CD4-positive, alpha-beta T cell treated with Interleukin-15 for 1 hour (primary cell): ENCODE data around the gene C1QTNF7.

Source experiments
- DNase-seq: peaks from one replicate; pipeline ENCODE4 v3.0.0-alpha.2; 2020

Gene C1QTNF7, protein sequence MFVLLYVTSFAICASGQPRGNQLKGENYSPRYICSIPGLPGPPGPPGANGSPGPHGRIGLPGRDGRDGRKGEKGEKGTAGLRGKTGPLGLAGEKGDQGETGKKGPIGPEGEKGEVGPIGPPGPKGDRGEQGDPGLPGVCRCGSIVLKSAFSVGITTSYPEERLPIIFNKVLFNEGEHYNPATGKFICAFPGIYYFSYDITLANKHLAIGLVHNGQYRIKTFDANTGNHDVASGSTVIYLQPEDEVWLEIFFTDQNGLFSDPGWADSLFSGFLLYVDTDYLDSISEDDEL

GRCh38 chr4:15427701-15428100 lies at the start of gene C1QTNF7:
Gene C1QTNF7 (plus strand): TSS chr4:15428033. CDS start chr4:15435744, 7,711 bp downstream.
- DNase-seq, result no peak

DNA sequence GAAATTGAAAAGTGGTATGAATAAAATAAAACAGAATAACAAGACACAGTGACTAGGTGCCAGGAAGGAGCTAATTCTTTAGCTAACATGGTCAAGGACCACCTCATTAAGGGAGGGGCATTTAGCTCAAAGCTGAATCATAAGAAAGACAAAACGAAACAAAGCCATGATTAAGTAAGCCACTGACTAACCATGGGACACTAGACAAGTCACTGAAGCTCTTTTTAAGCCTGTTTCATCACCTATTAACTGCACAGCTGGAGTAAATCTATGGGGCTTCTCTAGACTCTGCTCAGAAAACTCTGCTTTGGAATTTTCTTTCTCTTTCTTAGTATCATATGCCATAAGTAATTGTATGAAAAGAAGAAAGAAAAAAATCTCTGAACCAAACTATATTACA lies 49.8 kb upstream of the C1QTNF7 start:
- no peak for DNase-seq

DNA sequence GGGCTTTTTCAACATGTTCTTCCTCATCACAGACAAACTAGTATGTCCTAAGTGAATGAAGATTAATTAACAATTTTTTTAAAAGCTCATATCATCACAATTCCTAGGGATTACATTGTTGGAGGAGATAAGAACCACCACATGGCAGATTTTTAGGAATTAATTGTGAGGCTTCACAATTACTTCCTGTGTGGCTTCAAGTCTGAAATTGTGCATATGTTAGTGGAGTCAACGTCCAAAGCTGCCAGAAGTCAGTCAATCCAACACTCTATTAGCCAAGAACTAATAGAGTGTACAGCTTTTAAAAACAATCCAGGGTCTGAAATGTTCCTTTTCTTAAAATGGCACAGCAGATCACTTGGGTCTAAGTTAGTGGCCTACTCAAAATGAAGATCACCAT lies 49.3 kb upstream of the C1QTNF7 start:
- no peak for DNase-seq

DNA sequence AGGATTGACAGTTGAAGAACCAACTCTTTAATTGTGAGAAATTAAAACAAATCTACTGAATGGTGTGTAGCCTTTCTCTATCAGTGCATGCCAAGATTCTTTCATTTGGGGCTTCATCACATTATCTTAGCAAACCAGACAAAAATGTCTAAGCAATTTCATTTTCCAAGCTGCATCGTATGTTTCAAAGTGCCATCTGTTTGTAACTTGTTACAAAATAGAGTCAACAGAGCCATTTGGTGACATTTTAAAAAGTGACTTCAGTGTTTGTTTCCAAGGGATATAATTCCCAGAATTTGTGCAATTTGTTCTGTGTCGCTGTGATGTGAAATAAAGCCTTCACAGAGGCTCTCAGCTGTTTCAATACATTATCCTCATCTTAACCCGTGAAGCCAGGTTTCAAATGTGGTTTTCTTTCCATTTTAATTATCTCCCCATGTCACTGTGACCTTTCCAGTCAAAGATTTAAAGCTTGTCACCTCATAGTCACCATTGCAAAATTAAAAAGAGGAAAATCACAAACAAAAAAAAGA lies 46.0 kb upstream of the C1QTNF7 start:
- DNase-seq, result no peak

DNA sequence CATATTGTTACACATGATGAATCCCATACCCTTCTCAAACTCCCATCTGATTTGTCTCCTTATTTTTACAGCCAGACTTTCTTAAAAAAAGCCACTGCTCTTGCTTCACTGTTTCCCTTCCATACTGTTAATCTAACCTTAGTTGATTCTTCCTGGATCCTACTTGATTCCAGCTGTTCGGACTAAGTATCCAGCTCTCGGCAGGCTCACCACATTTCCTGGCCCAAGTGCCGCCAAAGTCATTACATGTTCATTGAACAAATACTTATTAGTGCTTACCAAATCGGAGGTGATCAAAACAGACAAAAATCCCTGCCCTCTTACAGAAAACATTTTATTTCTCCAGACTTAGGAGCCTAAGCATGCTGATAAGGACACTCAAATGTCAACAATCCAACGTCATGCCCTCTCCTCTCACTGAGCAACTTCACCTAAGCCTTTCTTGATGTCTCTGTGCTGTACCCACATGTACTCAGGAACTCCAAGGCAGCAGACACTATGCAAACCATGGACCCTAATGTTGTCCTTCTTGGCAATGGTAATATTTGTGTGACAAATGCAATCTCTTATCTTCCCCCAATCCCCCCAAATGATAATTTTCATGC lies 45.1 kb upstream of the C1QTNF7 start:
- no peak for DNase-seq

DNA sequence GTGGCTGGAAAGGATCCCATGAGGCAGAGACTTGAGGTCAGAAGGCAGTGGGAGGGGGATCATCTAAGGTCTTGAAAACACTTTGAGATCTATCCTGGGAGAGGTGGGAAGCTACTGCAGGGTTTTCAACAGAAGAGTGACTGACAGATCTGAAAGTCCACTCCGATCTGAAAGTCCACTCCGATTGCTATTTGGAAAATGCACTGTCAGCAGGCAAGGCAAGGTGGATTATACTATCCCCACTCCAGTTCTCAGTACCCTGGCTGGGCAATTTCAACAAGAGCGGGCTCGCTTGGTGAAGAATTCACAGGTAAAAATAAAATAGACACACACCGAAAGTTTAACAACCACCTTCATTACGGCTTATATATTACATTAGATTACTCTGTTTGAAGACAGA lies 42.3 kb upstream of the C1QTNF7 start:
- DNase-seq, result no peak

- no peak for DNase-seq
These were observed 41.9 kb upstream of the C1QTNF7 start for GRCh38 chr4:15385928-15386327.

DNA sequence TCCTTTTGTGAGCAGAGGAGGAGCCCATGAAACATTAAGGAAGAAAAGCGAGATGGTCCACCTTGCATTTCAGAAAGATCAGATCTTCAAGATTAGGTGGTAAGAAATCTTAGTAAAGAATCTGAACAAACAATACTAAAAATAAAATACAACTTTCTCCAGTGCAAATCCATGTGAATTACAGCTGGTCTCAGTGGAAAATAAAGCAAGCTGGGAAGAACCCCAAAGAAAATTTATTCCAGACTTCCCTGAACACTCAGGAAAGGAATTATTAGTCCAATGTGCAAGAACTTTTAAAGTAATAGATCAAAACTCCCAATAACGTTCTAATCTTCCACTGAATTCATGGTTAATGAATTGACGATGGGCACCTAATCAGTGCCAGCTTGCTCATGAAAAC lies 37.3 kb upstream of the C1QTNF7 start:
- DNase-seq, result no peak

DNA sequence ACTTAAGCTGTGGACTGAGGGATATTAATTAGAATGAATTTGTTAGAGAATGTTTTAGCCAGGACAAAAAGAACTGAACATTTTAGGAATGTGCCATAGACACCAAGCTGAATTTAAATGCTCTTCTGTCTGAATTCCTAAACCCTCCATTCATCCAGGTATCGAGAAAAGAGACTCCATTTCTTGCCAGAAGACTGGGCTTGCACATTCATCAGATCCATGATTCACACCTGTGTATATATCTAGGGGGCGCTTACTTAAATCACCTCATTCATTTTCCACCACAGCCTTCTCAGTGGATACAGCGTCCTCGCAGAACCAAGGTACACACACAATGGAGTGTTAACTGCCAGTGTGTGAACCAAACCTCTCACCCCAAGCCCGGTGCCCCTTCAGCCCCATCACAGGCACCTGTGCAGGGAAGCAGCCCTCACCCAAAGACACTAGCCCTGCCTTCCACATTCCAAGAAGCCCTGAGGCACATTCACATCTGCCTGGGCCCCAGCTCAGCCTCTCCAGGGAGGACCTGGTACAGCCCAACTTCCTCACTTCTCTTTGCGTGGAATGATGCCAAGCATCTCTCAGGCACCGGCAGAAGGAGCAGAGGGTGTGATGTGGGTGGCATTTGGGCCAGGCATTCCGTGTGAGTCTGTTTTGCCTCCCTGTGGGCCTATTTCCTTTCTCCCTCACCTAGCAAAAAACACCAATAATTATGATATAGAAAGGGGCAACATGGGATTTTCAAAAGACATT lies 35.6 kb upstream of the C1QTNF7 start:
- no peak for DNase-seq

- DNase-seq, result no peak
These were observed 32.5 kb upstream of the C1QTNF7 start for GRCh38 chr4:15395311-15395710.

- DNase-seq, result peak; percentile 43
These were observed 31.6 kb upstream of the C1QTNF7 start for GRCh38 chr4:15396157-15396800.

GRCh38 chr4:15398001-15398400 lies 29.8 kb upstream of the C1QTNF7 start:
- no peak for DNase-seq

GRCh38 chr4:15398732-15399131 lies 29.1 kb upstream of the C1QTNF7 start:
- DNase-seq, result no peak

DNA sequence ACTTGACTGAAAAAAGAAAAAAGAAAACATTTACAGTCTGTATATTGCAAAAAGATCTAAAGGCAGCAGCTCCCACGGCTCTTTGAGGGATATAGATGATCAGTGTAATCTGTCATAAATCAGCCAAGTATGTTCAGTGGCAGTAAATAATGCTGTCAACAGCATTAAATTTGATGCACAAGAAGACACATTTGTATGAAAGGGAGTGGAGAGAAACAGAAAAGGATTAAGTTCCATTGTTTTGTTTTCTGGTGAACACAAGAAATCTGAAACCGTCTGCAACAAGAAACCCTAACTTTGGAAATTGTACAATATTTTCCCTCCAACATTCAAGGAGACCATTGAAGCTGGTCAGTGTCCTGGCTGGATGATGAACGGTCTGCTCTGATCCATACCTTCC lies 27.6 kb upstream of the C1QTNF7 start:
- no peak for DNase-seq

- DNase-seq, result peak; percentile 49
These were observed 26.7 kb upstream of the C1QTNF7 start for GRCh38 chr4:15400981-15401671.

DNA sequence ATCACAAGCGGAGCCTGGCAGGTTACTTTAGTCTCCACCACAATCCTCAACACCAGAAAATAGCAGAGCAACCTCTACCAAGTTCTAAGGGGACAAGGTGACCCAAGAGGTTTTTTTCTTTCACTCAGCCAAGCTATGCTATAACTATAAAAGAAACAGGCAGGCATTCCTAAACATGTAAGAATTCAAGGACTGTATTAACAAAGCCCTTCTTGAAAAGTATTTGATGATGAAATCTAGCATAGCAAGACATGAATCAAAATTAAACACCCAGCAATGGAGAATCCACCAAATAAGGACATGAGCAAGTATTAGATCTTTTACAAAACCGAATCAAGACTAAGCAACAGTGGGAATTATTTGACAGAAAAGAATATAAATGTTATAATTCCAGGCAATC lies 25.7 kb upstream of the C1QTNF7 start:
- no peak for DNase-seq

- no peak for DNase-seq
These were observed 24.9 kb upstream of the C1QTNF7 start for GRCh38 chr4:15402974-15403373.

- no peak for DNase-seq
These were observed 22.8 kb upstream of the C1QTNF7 start for GRCh38 chr4:15405018-15405417.

GRCh38 chr4:15410750-15411149 lies 17.1 kb upstream of the C1QTNF7 start:
- no peak for DNase-seq

GRCh38 chr4:15412461-15412860 lies 15.4 kb upstream of the C1QTNF7 start:
- no peak for DNase-seq

GRCh38 chr4:15413010-15413622 lies 14.7 kb upstream of the C1QTNF7 start:
- DNase-seq, result no peak

DNA sequence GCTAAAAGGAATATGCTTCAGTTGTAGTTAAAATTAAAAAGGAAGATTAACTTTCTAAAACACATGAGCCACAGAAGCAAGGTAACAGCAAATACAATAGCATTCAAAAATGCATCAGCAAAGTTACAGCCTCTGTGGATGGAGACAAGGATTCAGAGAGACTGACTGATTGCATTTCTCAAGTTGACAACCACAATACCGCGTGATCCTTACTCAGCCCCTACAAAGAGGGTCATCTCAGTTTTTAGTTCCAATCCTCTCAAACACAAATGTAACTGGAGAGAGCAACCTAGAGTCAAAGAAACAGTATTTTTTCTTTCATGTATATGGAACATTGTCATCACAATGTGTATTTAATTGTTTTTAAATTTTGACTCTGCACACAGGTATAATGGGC lies 14.2 kb upstream of the C1QTNF7 start:
- DNase-seq, result no peak
